ENCODE measurements around the gene PIPOX. TPM values are rescaled to one million over a fixed set of nuclear protein-coding genes. Genes with fewer than 3 reads are reported as not detected.

PIPOX gene
- total and polyA plus RNA-seq, 2 of the 8 experiments (the other 6 are each of a cell fraction or from before 2014, with no cell fraction given), result 57.2 to 99.6 TPM

GRCh38 chr17:29091606-29092289, 48.8 kb downstream of the PIPOX start:
- ChIA-PET CTCF (ENCODE audit: partially characterized antibody) (interaction anchor here (0.9 to 4.2 kb wide), 19 partner anchors 33 to 158 kb away, joined by 3 to 33 read pairs (median 4); no protein-coding TSS in a partner anchor), POLR2A (ENCODE audit: partially characterized antibody) (interaction anchor here (1.0 to 1.6 kb wide), 6 partner anchors 9 to 372 kb away, joined by 3 to 5 read pairs (median 4); partner anchors contain the start of gene RPL23A)
- Histone ChIP-seq H3K4me2 (ENCODE audit: insufficient read depth in 1 of 2, low read depth in 2 of 2, low read length in 2 of 2) (no peak overlapping the region), H2AK5ac (ENCODE audit: low read depth, low read length) (no peak overlapping the region), H4K91ac (replicated peaks; ENCODE audit: insufficient read length, low read length) (no peak overlapping the region), H4K20me1 (replicated peaks in 1 of 2; ENCODE audit: control insufficient read depth in 1 of 2, insufficient read depth in 2 of 2, low read length in 2 of 2) (peaks cover 0 to 2% of the 10 kb centered on the region in 2 experiments), H3K27ac (ENCODE audit: low read depth, low read length) (no peak overlapping the region), H4K5ac (ENCODE audit: insufficient read length, low read depth, low read length) (no peak overlapping the region), H3K36me3 (ENCODE audit: control insufficient read depth in 2 of 4, insufficient read depth in 4 of 4, low read length in 3 of 4) (peaks cover 0 to 26% (median 11%) of the 10 kb centered on the region in 4 experiments; a peak in 6 of 8 replicates), H3K56ac (replicated peaks; ENCODE audit: insufficient read length, low read depth, low read length) (no peak overlapping the region), H3K4me3 (ENCODE audit: extremely low read depth in 1 of 4, insufficient read depth in 2 of 4, low read depth in 3 of 4, low read length in 4 of 4) (no peak overlapping the region), H2BK5ac (ENCODE audit: low read depth, low read length) (peak overlapping the region; percentile 24; the same call in 1 of the 2 replicates), H2BK120ac (replicated peaks; ENCODE audit: low read depth, low read length) (no peak overlapping the region), H3K27me3 (replicated peaks in 1 of 4; ENCODE audit: control insufficient read depth in 3 of 4, extremely low read depth in 1 of 4, insufficient read depth in 3 of 4, low read length in 3 of 4) (no peaks in the 10 kb centered on the region), H3K4me1 (replicated peaks in 1 of 4; ENCODE audit: control insufficient read depth in 3 of 4, insufficient read depth in 4 of 4, low read length in 3 of 4) (peaks cover 0 to 12% (median 7%) of the 10 kb centered on the region in 4 experiments; a peak in 5 of 7 replicates), H3K23me2 (ENCODE audit: low read depth, low read length) (no peaks in the 10 kb centered on the region), H4K8ac (ENCODE audit: extremely low read depth, insufficient read depth, low read length) (no peak overlapping the region; the same call in 1 of the 2 replicates), H3K23ac (ENCODE audit: insufficient read length) (no peak overlapping the region), H3K14ac (ENCODE audit: insufficient read length) (no peak overlapping the region), H2AFZ (ENCODE audit: low read length) (no peak overlapping the region), H3K79me1 (ENCODE audit: low read depth, low read length) (no peaks in the 10 kb centered on the region), H3K9me3 (ENCODE audit: insufficient read depth in 2 of 2, low read depth in 1 of 2, low read length in 1 of 2) (no peaks in the 10 kb centered on the region), H2BK12ac (ENCODE audit: low read depth, low read length) (no peak overlapping the region), H2BK20ac (ENCODE audit: low read length) (no peak overlapping the region), H3K4ac (replicated peaks; ENCODE audit: insufficient read length, low read depth, low read length) (no peak overlapping the region), H3K79me2 (ENCODE audit: control insufficient read depth in 1 of 2, insufficient read depth in 2 of 2, low read length in 2 of 2) (no peaks in the 10 kb centered on the region), H3K18ac (ENCODE audit: extremely low read depth, low read length) (no peak overlapping the region), H2BK15ac (ENCODE audit: low read length) (no peak overlapping the region), H3K9ac (replicated peaks in 1 of 4; ENCODE audit: extremely low read depth in 1 of 4, low read depth in 3 of 4, low read length in 3 of 4) (no peak overlapping the region)
- FAIRE-seq (no peak), DNase-seq (ENCODE audit: low read depth in 1 of 2, low spot score in 2 of 2) (no peak)
- 87% methylated on average over 12 of the region's 13 CpGs; no CpG with 5 or more reads in 1 of the 2 experiments for WGBS, 2 experiments (ENCODE audit: extremely low coverage in 1 of 2, insufficient coverage in 1 of 2, insufficient read length in 1 of 2, insufficient replicate concordance in 2 of 2, low coverage in 1 of 2, low lambda C conversion rate in 2 of 2, missing lambda C conversion rate in 1 of 2)
- TF ChIP-seq MAFK (IDR thresholded peaks at IDR 0.05; ENCODE audit: low read depth, low read length) (no peak), SIRT6 (IDR thresholded peaks at IDR 0.05; ENCODE audit: low read length) (no peak), FOSL1 (IDR thresholded peaks at IDR 0.05; ENCODE audit: insufficient read depth, low read depth, low read length) (no peak), ATF2 (IDR thresholded peaks at IDR 0.05; ENCODE audit: low read length) (no peak), BRCA1 (IDR thresholded peaks at IDR 0.05; ENCODE audit: low read depth, low read length) (no peak), CEBPB (IDR thresholded peaks at IDR 0.05; ENCODE audit: low read depth, low read length) (no peak), TAF1 (IDR thresholded peaks at IDR 0.05; ENCODE audit: low read depth, low read length) (no peak), GABPA (IDR thresholded peaks at IDR 0.05; ENCODE audit: borderline replicate concordance, insufficient read depth, low read length) (no peak), POLR2AphosphoS5 (IDR thresholded peaks at IDR 0.05; ENCODE audit: low read depth, low read length) (no peak), EZH2 (IDR thresholded peaks at IDR 0.05; ENCODE audit: low read depth, low read length, severe bottlenecking) (no peak)
